K562 (cell line): ENCODE results near the gene ZNF865. TPM values are rescaled to one million over a fixed set of nuclear protein-coding genes. Genes with fewer than 3 reads are reported as not detected.

Source experiments
- ARNT ChIP-seq, 2 experiments: fragments of 450-650 bp; IDR thresholded peaks; 2 replicates each; pipeline ENCODE4 v1.6.1; 2016; ENCODE audit warnings: mild to moderate bottlenecking in 1 of 2
- ATF1 ChIP-seq, 2 experiments: fragments of 450-650 bp in 1 of 2; IDR thresholded peaks; 2 replicates each; pipeline ENCODE4 v1.6.1; 2016; ENCODE audit warnings: missing compliant biosample characterization in 1 of 2, missing genetic modification characterization in 1 of 2
- CBFA2T3 ChIP-seq: fragments of 450-650 bp; IDR thresholded peaks from 2 replicates; pipeline ENCODE4 v1.6.1; 2017
- CXXC5 ChIP-seq: fragments of 250-450 bp; sonication (Bioruptor Pico); IDR thresholded peaks from 2 replicates; pipeline ENCODE4 v1.8.0; 2022; ENCODE audit warnings: inconsistent platforms, mild to moderate bottlenecking, moderate library complexity
- DLX4 ChIP-seq: fragments of 250-450 bp; sonication (Bioruptor Pico); IDR thresholded peaks from 2 replicates; pipeline ENCODE4 v1.6.1; 2021; ENCODE audit warnings: mild to moderate bottlenecking
- ELF4 ChIP-seq: fragments of 450-650 bp; formaldehyde crosslinking; IDR thresholded peaks from 2 replicates; pipeline ENCODE4 v1.4.0; 2022; ENCODE audit warnings: missing genetic modification characterization
- EZH2 ChIP-seq: IDR thresholded peaks from 2 replicates; pipeline ENCODE4 v1.6.1; 2012; ENCODE audit warnings: low read depth, mild to moderate bottlenecking, inconsistent platforms, low read length, borderline replicate concordance
- FOSL1 ChIP-seq: fragments of 200-800 bp; sonication (Bioruptor generic); conservative IDR thresholded peaks from 2 replicates; pipeline ENCODE4 v1.6.1; 2016; ENCODE audit warnings: missing genetic modification characterization, missing compliant biosample characterization
- HCFC1 ChIP-seq: IDR thresholded peaks from 2 replicates; pipeline ENCODE4 v1.6.1; 2012; ENCODE audit warnings: low read depth, low read length, improper control_type of control experiment
- LARP7 ChIP-seq: fragments of 450-650 bp; IDR thresholded peaks from 2 replicates; pipeline ENCODE4 v1.6.1; 2016
- PHF20 ChIP-seq: fragments of 450-650 bp; IDR thresholded peaks from 2 replicates; pipeline ENCODE4 v1.6.1; 2018; ENCODE audit not compliant: partially characterized antibody
- PKNOX1 ChIP-seq: fragments of 450-650 bp; IDR thresholded peaks from 2 replicates; pipeline ENCODE4 v1.6.1; 2016
- PTRF ChIP-seq: fragments of 450-650 bp; IDR thresholded peaks from 2 replicates; pipeline ENCODE4 v1.6.1; 2016; ENCODE audit warnings: mild to moderate bottlenecking, missing genetic modification characterization, missing compliant biosample characterization
- RBM22 ChIP-seq: fragments of 200-400 bp; formaldehyde crosslinking; IDR thresholded peaks from 2 replicates; pipeline ENCODE4 v1.6.1; 2018; ENCODE audit warnings: low read length, low read depth; ENCODE audit not compliant: poor library complexity, severe bottlenecking
- SRSF7 ChIP-seq: fragments of 200-400 bp; formaldehyde crosslinking; optimal IDR thresholded peaks from 2 replicates; pipeline ENCODE3; 2017; ENCODE audit warnings: mild to moderate bottlenecking, low read depth, low read length
- THAP12 ChIP-seq: fragments of 250-450 bp; sonication (Bioruptor Pico); IDR thresholded peaks from 2 replicates; pipeline ENCODE4 v1.9.0; 2021; ENCODE audit warnings: mild to moderate bottlenecking, inconsistent platforms
- THRAP3 ChIP-seq: fragments of 450-650 bp; IDR thresholded peaks from 2 replicates; pipeline ENCODE4 v1.6.1; 2016; ENCODE audit warnings: mild to moderate bottlenecking, inconsistent platforms, borderline replicate concordance
- ZEB2 ChIP-seq: fragments of 450-650 bp; IDR thresholded peaks from 2 replicates; pipeline ENCODE4 v1.6.1; 2016
- ZNF253 ChIP-seq: fragments of 250-450 bp; sonication (Bioruptor Pico); conservative IDR thresholded peaks from 2 replicates; pipeline ENCODE4 v1.6.1; 2021; ENCODE audit warnings: mild to moderate bottlenecking
- ZNF263 ChIP-seq: sonication (generic); formaldehyde crosslinking; IDR thresholded peaks from 2 replicates; pipeline ENCODE4 v1.8.0; 2022; ENCODE audit warnings: mild to moderate bottlenecking, missing genetic modification reagents, borderline replicate concordance
- ZNF384 ChIP-seq: IDR thresholded peaks from 2 replicates; pipeline ENCODE4 v1.6.1; 2012; ENCODE audit warnings: low read depth, low read length, improper control_type of control experiment
- ZNF507 ChIP-seq: conservative IDR thresholded peaks from 2 replicates; pipeline ENCODE4 v1.6.1; 2017; ENCODE audit warnings: missing genetic modification characterization, missing compliant biosample characterization
- polyA plus RNA-seq, 8 experiments: library from polyadenylated mRNA; depleted of rRNA in 4 of 8; stranded (reverse) in 5 of 8; unstranded in 3 of 8; fragments of >200 nt; fragmentation: Nextera tagmentation in 2 of 8; fragmentation: Illumina TruSeq in 1 of 8; extraction: Ambion mirVana in 2 of 8; extraction: Trizol in 1 of 8; gene quantifications; 2 replicates each; pipeline versions ENCODE4 v1.2.1 to v1.2.3, GENCODE V29; 2011 to 2014; ENCODE audit warnings: inconsistent platforms in 1 of 8, missing spikeins in 1 of 8
- total RNA-seq, 7 experiments: library from RNA; depleted of rRNA in 6 of 7; stranded (reverse); fragments of >200 nt in 6 of 7; fragmentation: Illumina TruSeq in 2 of 7; extraction: Trizol in 2 of 7; gene quantifications; 2 replicates each; pipeline versions ENCODE4 v1.2.1 to v1.2.3, GENCODE V29; 2011 to 2021; ENCODE audit warnings: low replicate concordance in 1 of 7
- TF ChIP-seq, protein P1 (sequence below): sonication (generic); formaldehyde crosslinking; IDR thresholded peaks from 2 replicates; pipeline ENCODE4 v1.8.0; 2023; ENCODE audit warnings: mild to moderate bottlenecking, missing genetic modification reagents
- TF ChIP-seq, protein P2 (sequence below): fragments of 450-650 bp; formaldehyde crosslinking; IDR thresholded peaks from 2 replicates; pipeline ENCODE4 v1.4.0; 2022; ENCODE audit warnings: missing genetic modification characterization

Gene ZNF865
- total and polyA plus RNA-seq, 9 of the 15 experiments (the other 6 are each of a cell fraction or from before 2014, with no cell fraction given): 0.40 to 18.8 (median 1.6) TPM; not detected in 2

GRCh38 chr19:55640043-55640576 is 34.7 kb downstream of the ZNF865 start (continued):
- TF ChIP-seq ELF4 (CRISPR knock-in tag) (peak; percentile 48; the same call in 1 of the 2 replicates), PHF20 (no peak), THRAP3 (no peak), ZEB2 (no peak), ARNT (IDR thresholded peaks at IDR 0.05) (0 out of 4 replicates have a peak, but pooled peaks of 1 of the 2 experiments have one; percentile 45), ATF1 (CRISPR knock-in tag; IDR thresholded peaks at IDR 0.05) (no peak), ATF1 (tag; IDR thresholded peaks at IDR 0.05) (peak; percentile 76), ZNF507 (no peak), FOSL1 (no peak; the same call in 1 of the 2 replicates), SRSF7 (no peak), CXXC5 (CRISPR knock-in tag) (peak; percentile 88), EZH2 (no peak), PTRF (tag) (no peak), HCFC1 (0 out of 2 replicates have a peak, but pooled peaks have one; percentile 21), ZNF384 (no peak), DLX4 (CRISPR knock-in tag) (no peak), CBFA2T3 (peak; percentile 28; the same call in 1 of the 2 replicates), LARP7 (no peak), RBM22 (peak; percentile 68), ZNF253 (CRISPR knock-in tag) (no peak), THAP12 (CRISPR knock-in tag) (no peak), PKNOX1 (no peak), ZNF263 (CRISPR knock-in tag) (peak; percentile 91)
- TF ChIP-seq, protein P1, sequence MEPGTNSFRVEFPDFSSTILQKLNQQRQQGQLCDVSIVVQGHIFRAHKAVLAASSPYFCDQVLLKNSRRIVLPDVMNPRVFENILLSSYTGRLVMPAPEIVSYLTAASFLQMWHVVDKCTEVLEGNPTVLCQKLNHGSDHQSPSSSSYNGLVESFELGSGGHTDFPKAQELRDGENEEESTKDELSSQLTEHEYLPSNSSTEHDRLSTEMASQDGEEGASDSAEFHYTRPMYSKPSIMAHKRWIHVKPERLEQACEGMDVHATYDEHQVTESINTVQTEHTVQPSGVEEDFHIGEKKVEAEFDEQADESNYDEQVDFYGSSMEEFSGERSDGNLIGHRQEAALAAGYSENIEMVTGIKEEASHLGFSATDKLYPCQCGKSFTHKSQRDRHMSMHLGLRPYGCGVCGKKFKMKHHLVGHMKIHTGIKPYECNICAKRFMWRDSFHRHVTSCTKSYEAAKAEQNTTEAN: peak; percentile 96
- TF ChIP-seq, protein P2, sequence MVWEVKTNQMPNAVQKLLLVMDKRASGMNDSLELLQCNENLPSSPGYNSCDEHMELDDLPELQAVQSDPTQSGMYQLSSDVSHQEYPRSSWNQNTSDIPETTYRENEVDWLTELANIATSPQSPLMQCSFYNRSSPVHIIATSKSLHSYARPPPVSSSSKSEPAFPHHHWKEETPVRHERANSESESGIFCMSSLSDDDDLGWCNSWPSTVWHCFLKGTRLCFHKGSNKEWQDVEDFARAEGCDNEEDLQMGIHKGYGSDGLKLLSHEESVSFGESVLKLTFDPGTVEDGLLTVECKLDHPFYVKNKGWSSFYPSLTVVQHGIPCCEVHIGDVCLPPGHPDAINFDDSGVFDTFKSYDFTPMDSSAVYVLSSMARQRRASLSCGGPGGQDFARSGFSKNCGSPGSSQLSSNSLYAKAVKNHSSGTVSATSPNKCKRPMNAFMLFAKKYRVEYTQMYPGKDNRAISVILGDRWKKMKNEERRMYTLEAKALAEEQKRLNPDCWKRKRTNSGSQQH (CRISPR knock-in tag): no peak
